ENCODE data around the gene SLC66A2.

GRCh38 chr18:79974025-79974654, 22.7 kb upstream of the SLC66A2 start:
- no peak for TF ChIP-seq CTCF (IDR thresholded peaks at IDR 0.05)
- TF ChIP-seq POLR2A (IDR thresholded peaks at IDR 0.05) = no peak

Measured in adrenal gland (tissue), 5 donors.